Neural crest cell (in vitro differentiated cells): ENCODE measurements around the gene C2orf76. TPM values are rescaled to one million over a fixed set of nuclear protein-coding genes. Genes with fewer than 3 reads are reported as not detected.

ENCODE experiments used
- DNase-seq: peaks from one replicate; pipeline ENCODE4 v3.0.0; 2021; ENCODE audit warnings: low read depth, mixed read lengths, low spot score
- H3K27ac Mint-ChIP-seq: one replicate; pipeline ENCODE4 v1.8.0; 2021; ENCODE audit warnings: mild to moderate bottlenecking, mixed read lengths; ENCODE audit not compliant: unreplicated experiment
- H3K27me3 Mint-ChIP-seq: 2 replicates; pipeline ENCODE4 v1.8.0; 2021; ENCODE audit warnings: low read depth, mild to moderate bottlenecking, mixed read lengths
- H3K36me3 Mint-ChIP-seq: 2 replicates; pipeline ENCODE4 v1.8.0; 2021; ENCODE audit warnings: low read depth, mild to moderate bottlenecking, mixed read lengths
- H3K4me1 Mint-ChIP-seq: 2 replicates; pipeline ENCODE4 v1.8.0; 2021; ENCODE audit warnings: mixed read lengths
- H3K4me3 Mint-ChIP-seq: one replicate; pipeline ENCODE4 v1.8.0; 2021; ENCODE audit warnings: mild to moderate bottlenecking, mixed read lengths
- H3K9me3 Mint-ChIP-seq: 2 replicates; pipeline ENCODE4 v1.8.0; 2021; ENCODE audit warnings: mixed read lengths
- CTCF ChIP-seq: fragments of 200-600 bp; sonication (generic); conservative IDR thresholded peaks from 2 replicates; pipeline ENCODE4 v1.5.0; 2021; ENCODE audit warnings: antibody characterized with exemption, mild to moderate bottlenecking
- long read RNA-seq: library from polyadenylated mRNA; unstranded; transcript quantifications from one replicate; pipeline ENCODE4 v2.0.0, GENCODE V29; 2020
- total RNA-seq: library from RNA; stranded (reverse); gene quantifications from 2 replicates; pipeline ENCODE4 v1.2.1, GENCODE V29; 2021

C2orf76 gene
- total RNA-seq: 10.6 and 11.6 TPM in 2 replicates
- long read RNA-seq, partial matches to known transcripts: 0 of 6 reads
- long read RNA-seq, other reads (novel, unspliced or antisense): 2 of 6 reads

- Mint-ChIP-seq H3K4me1 (peaks cover 63% of the 10 kb centered on the region), H3K4me3 (peak within 1 kb of the TSS; percentile 100), H3K27me3 (no peaks in the 10 kb centered on the region), H3K9me3 (no peaks in the 10 kb centered on the region), H3K27ac (peak within 1 kb of the TSS; percentile 95), H3K36me3 (peaks cover 25% of the 10 kb centered on the region)
- DNase-seq: peak; percentile 89
- no peak for TF ChIP-seq CTCF
Observed at GRCh38 chr2:119366649-119367471, at the start of gene C2orf76, which contains the start of gene DBI. Gene C2orf76, minus strand, starts transcription at chr2:119366834. Its CDS starts 26,875 bp downstream, at chr2:119339959. Gene DBI, plus strand, starts transcription at chr2:119366977. Its CDS starts 75 bp downstream, at chr2:119367052.

GRCh38 chr2:119415630-119416029 is 49.0 kb upstream of the C2orf76 start:
- Mint-ChIP-seq H3K4me3 (no peak overlapping the region), H3K27me3 (no peaks in the 10 kb centered on the region), H3K36me3 (no peaks in the 10 kb centered on the region), H3K27ac (no peak overlapping the region), H3K4me1 (no peaks in the 10 kb centered on the region), H3K9me3 (peaks cover 4% of the 10 kb centered on the region)
- no peak for DNase-seq
- TF ChIP-seq CTCF: no peak

GRCh38 chr2:119414894-119415293 is 48.3 kb upstream of the C2orf76 start:
- no peaks in the 10 kb centered on the region for H3K36me3 Mint-ChIP-seq
- no peaks in the 10 kb centered on the region for H3K27me3 Mint-ChIP-seq
- no peak overlapping the region for H3K4me3 Mint-ChIP-seq
- H3K4me1 Mint-ChIP-seq: no peaks in the 10 kb centered on the region
- peaks cover 4% of the 10 kb centered on the region for H3K9me3 Mint-ChIP-seq
- no peak for DNase-seq
- H3K27ac Mint-ChIP-seq: no peak overlapping the region
- TF ChIP-seq CTCF: no peak

GRCh38 chr2:119409506-119409905 is 42.9 kb upstream of the C2orf76 start:
- Mint-ChIP-seq H3K36me3 (no peaks in the 10 kb centered on the region), H3K4me1 (peaks cover 8% of the 10 kb centered on the region), H3K27me3 (no peaks in the 10 kb centered on the region), H3K4me3 (no peak overlapping the region), H3K9me3 (peaks cover 7% of the 10 kb centered on the region), H3K27ac (no peak overlapping the region)
- no peak for DNase-seq
- no peak for TF ChIP-seq CTCF

- H3K36me3 Mint-ChIP-seq: no peaks in the 10 kb centered on the region
- H3K9me3 Mint-ChIP-seq: peaks cover 7% of the 10 kb centered on the region
- no peaks in the 10 kb centered on the region for H3K27me3 Mint-ChIP-seq
- H3K4me3 Mint-ChIP-seq: no peak overlapping the region
- no peak overlapping the region for H3K27ac Mint-ChIP-seq
- DNase-seq: no peak
- H3K4me1 Mint-ChIP-seq: peaks cover 8% of the 10 kb centered on the region
- TF ChIP-seq CTCF: no peak
Observed at GRCh38 chr2:119408221-119408619, 41.6 kb upstream of the C2orf76 start.
